ENCODE results near the gene ANAPC10. TPM values are rescaled to one million over a fixed set of nuclear protein-coding genes. Genes with fewer than 3 reads are reported as not detected.

ANAPC10 gene
- total and polyA plus RNA-seq, 2 of the 4 experiments (the other 2 are of a cell fraction), result 17.1 to 22.4 TPM

GRCh38 chr4:145083891-145084605 is 13.9 kb downstream of the ANAPC10 start:
- no TSS peak for BruUV-seq (replicated peaks)
- Histone ChIP-seq H2BK5ac (ENCODE audit: low read depth, low read length, poor library complexity, severe bottlenecking) (no peak overlapping the region), H4K5ac (ENCODE audit: low read depth, low read length) (no peak overlapping the region), H3K23ac (ENCODE audit: low read depth, low read length) (no peak overlapping the region), H3K9me3 (ENCODE audit: control insufficient read depth, insufficient read depth, low read length) (no peaks in the 10 kb centered on the region), H3K14ac (replicated peaks; ENCODE audit: low read depth, low read length) (no peak overlapping the region), H2BK20ac (ENCODE audit: low read depth, low read length) (no peak overlapping the region), H4K91ac (ENCODE audit: insufficient read depth, low read depth, low read length) (no peak overlapping the region), H3K9me1 (ENCODE audit: insufficient read depth, low read length) (no peaks in the 10 kb centered on the region; the same call in 1 of the 2 replicates), H4K20me1 (ENCODE audit: insufficient read depth, low read length) (no peaks in the 10 kb centered on the region), H3K4ac (ENCODE audit: low read depth, low read length) (no peak overlapping the region), H3K18ac (ENCODE audit: low read depth, low read length) (no peak overlapping the region), H4K8ac (ENCODE audit: low read depth in 2 of 2, low read length in 2 of 2) (no peak overlapping the region), H3K27ac (ENCODE audit: insufficient read depth, low read length) (no peak overlapping the region), H3K56ac (ENCODE audit: extremely low read depth, insufficient read depth, low read length) (no peak overlapping the region), H2AFZ (replicated peaks; ENCODE audit: low read length, poor library complexity) (no peak overlapping the region), H3K9ac (ENCODE audit: low read depth, low read length) (no peak overlapping the region), H2AK9ac (replicated peaks; ENCODE audit: low read depth, low read length, poor library complexity) (no peak overlapping the region), H2BK120ac (ENCODE audit: low read depth, low read length) (no peak overlapping the region), H3K79me1 (ENCODE audit: low read depth in 1 of 2, low read length in 2 of 2) (peaks cover 9 to 23% of the 10 kb centered on the region in 2 experiments; a peak in 3 of 4 replicates), H2AK5ac (ENCODE audit: low read depth, low read length) (no peak overlapping the region), H3K4me3 (ENCODE audit: insufficient read depth, low read depth, low read length) (no peak overlapping the region), H3K36me3 (ENCODE audit: control insufficient read depth, insufficient read depth, low read length) (peaks cover 1% of the 10 kb centered on the region; the same call in 1 of the 2 replicates), H2BK15ac (ENCODE audit: low read depth, low read length) (no peak overlapping the region), H3K27me3 (ENCODE audit: control insufficient read depth, insufficient read depth, low read length) (no peaks in the 10 kb centered on the region), H3K4me1 (ENCODE audit: control insufficient read depth, insufficient read depth, low read length) (no peaks in the 10 kb centered on the region; the same call in 1 of the 2 replicates), H3K4me2 (ENCODE audit: low read depth, low read length) (no peak overlapping the region)
- in situ Hi-C loops (cut with MboI; ENCODE audit: low sequenced_read_pairs), result no loop called here
- intact Hi-C loops (cut with micrococcal nuclease), result no loop called here
- TF ChIP-seq NFE2L2 (IDR thresholded peaks at IDR 0.05; ENCODE audit: low read depth, low read length) (no peak), CHD1 (IDR thresholded peaks at IDR 0.05; ENCODE audit: low read depth, low read length) (no peak), CTCF (conservative IDR thresholded peaks at IDR 0.05; ENCODE audit: low read depth, low read length) (no peak), SMC3 (IDR thresholded peaks at IDR 0.05; ENCODE audit: low read depth, low read length) (no peak), POLR2A (IDR thresholded peaks at IDR 0.05; ENCODE audit: low read depth, low read length) (no peak), RFX5 (IDR thresholded peaks at IDR 0.05; ENCODE audit: low read depth, low read length) (no peak), MAZ (IDR thresholded peaks at IDR 0.05; ENCODE audit: borderline replicate concordance, low read depth, low read length) (no peak), CEBPB (IDR thresholded peaks at IDR 0.05; ENCODE audit: low read depth, low read length) (peak; percentile 72; the same call in 1 of the 2 replicates), BHLHE40 (IDR thresholded peaks at IDR 0.05; ENCODE audit: low read depth, low read length) (peak; percentile 38; the same call in 1 of the 2 replicates), MAFK (IDR thresholded peaks at IDR 0.05; ENCODE audit: low read depth, low read length) (no peak), USF2 (IDR thresholded peaks at IDR 0.05; ENCODE audit: low read depth, low read length) (no peak), FOS (IDR thresholded peaks at IDR 0.05; ENCODE audit: low read depth, low read length) (no peak)
- no CpG with 5 or more reads among the region's 1 CpG for WGBS, 2 experiments (ENCODE audit: extremely low coverage in 2 of 2, insufficient read length in 1 of 2)
- CTCF ChIA-PET, result no interaction called here
- dilution Hi-C loops (cut with HindIII; ENCODE audit: low sequenced_read_pairs, unreplicated experiment), result no loop called here
- POLR2A ChIA-PET (ENCODE audit: unreplicated experiment), result no interaction called here
- DNase-seq (peak; percentile 47), ATAC-seq (ENCODE audit: low read depth) (no peak)

Data from IMR-90 (cell line).